ENCODE measurements around the gene RALGAPB.
"Not testable (repeated sequence)": the region's sequence is repeated elsewhere in the genome, so short reads cannot be mapped to it uniquely, and the experiment has no call there.

RALGAPB gene

GRCh38 chr20:38497246-38497935, 24.7 kb downstream of the RALGAPB start:
- DNase-seq (ENCODE audit: low spot score), result no peak

GRCh38 chr20:38498909-38499308, 26.3 kb downstream of the RALGAPB start:
- no peak for DNase-seq (ENCODE audit: low spot score)

- DNase-seq (ENCODE audit: low spot score), result no peak
Measured at GRCh38 chr20:38499366-38499765, 26.7 kb downstream of the RALGAPB start.

GRCh38 chr20:38501858-38502436, 29.3 kb downstream of the RALGAPB start:
- DNase-seq (ENCODE audit: low spot score), result no peak

- no peak for DNase-seq (ENCODE audit: low spot score)
Measured at GRCh38 chr20:38504368-38505090, 31.9 kb downstream of the RALGAPB start.

- DNase-seq (ENCODE audit: low spot score), result no peak
Measured at GRCh38 chr20:38505091-38505455, 32.4 kb downstream of the RALGAPB start.

- DNase-seq (ENCODE audit: low spot score), result not testable (repeated sequence)
Measured at GRCh38 chr20:38511726-38512125, 39.1 kb downstream of the RALGAPB start.

- DNase-seq (ENCODE audit: low spot score), result no peak
Measured at GRCh38 chr20:38514185-38514584, 41.5 kb downstream of the RALGAPB start.

GRCh38 chr20:38514947-38515346, 42.3 kb downstream of the RALGAPB start:
- DNase-seq (ENCODE audit: low spot score), result no peak

- no peak for DNase-seq (ENCODE audit: low spot score)
Measured at GRCh38 chr20:38515631-38516030, 43.0 kb downstream of the RALGAPB start.

- no peak for DNase-seq (ENCODE audit: low spot score)
Measured at GRCh38 chr20:38519426-38519825, 46.8 kb downstream of the RALGAPB start.

GRCh38 chr20:38520261-38520660, 47.6 kb downstream of the RALGAPB start:
- no peak for DNase-seq (ENCODE audit: low spot score)

- no peak for DNase-seq (ENCODE audit: low spot score)
Measured at GRCh38 chr20:38523697-38524096, 51.1 kb downstream of the RALGAPB start.

GRCh38 chr20:38528167-38528566, 55.5 kb downstream of the RALGAPB start:
- no peak for DNase-seq (ENCODE audit: low spot score)

- DNase-seq (ENCODE audit: low spot score), result no peak
Measured at GRCh38 chr20:38531021-38531420, 58.4 kb downstream of the RALGAPB start.

- no peak for DNase-seq (ENCODE audit: low spot score)
Measured at GRCh38 chr20:38534756-38535155, 62.1 kb downstream of the RALGAPB start.

- no peak for DNase-seq (ENCODE audit: low spot score)
Measured at GRCh38 chr20:38536310-38536709, 63.7 kb downstream of the RALGAPB start.

GRCh38 chr20:38537176-38537575, 64.5 kb downstream of the RALGAPB start:
- DNase-seq (ENCODE audit: low spot score), result no peak

- DNase-seq (ENCODE audit: low spot score), result no peak
Measured at GRCh38 chr20:38538789-38539188, 66.1 kb downstream of the RALGAPB start.

- peak; percentile 77 for DNase-seq (ENCODE audit: low spot score)
Measured at GRCh38 chr20:38543014-38543906, 70.6 kb downstream of the RALGAPB start.

- no peak for DNase-seq (ENCODE audit: low spot score)
Measured at GRCh38 chr20:38545771-38546170, 73.1 kb downstream of the RALGAPB start.
